MM.1S (cell line): ENCODE data around the gene ZNF175.

ENCODE experiments used
- EZH2 ChIP-seq: fragments of 300-600 bp; sonication (generic); optimal IDR thresholded peaks from 2 replicates; pipeline ENCODE3; 2017; ENCODE audit warnings: low read depth, mild to moderate bottlenecking, antibody characterized with exemption, low read length, mixed read lengths
- TF ChIP-seq, protein P1 (sequence below): fragments of 300-600 bp; sonication (generic); IDR thresholded peaks from 2 replicates; pipeline ENCODE4 v1.5.1; 2016; ENCODE audit warnings: antibody characterized with exemption, low read length, mixed read lengths

DNA sequence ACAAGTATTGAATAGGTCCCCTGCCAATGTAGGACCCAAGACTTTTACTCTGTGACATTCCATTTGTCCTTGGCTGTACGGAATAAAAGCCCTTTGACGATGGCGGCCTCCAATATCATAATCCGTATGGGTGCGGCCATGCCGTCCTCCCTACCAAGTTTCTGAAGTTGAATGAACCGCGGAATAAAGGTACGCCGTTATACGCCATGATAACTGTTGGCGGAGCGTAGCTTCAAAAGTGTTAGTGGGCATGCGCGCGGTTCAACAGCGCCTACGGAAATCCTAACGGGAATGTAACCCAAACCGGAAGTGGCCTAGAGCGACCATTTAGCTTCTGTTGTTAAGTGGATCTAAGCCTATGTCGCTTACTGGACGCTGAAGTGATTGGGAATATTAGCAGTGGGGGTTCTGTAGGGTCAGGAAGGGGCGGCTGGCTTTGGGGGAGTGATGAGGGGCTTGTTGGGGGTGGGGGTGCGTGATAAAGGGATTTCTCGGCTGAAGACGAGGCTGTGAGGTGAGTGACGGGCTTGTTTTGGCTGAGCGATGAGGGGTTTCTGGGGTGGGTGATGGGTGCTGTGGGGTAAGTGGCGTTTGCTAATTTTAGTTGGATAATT is at the start of gene ZNF175:
- no peak for TF ChIP-seq EZH2
- TF ChIP-seq, protein P1, sequence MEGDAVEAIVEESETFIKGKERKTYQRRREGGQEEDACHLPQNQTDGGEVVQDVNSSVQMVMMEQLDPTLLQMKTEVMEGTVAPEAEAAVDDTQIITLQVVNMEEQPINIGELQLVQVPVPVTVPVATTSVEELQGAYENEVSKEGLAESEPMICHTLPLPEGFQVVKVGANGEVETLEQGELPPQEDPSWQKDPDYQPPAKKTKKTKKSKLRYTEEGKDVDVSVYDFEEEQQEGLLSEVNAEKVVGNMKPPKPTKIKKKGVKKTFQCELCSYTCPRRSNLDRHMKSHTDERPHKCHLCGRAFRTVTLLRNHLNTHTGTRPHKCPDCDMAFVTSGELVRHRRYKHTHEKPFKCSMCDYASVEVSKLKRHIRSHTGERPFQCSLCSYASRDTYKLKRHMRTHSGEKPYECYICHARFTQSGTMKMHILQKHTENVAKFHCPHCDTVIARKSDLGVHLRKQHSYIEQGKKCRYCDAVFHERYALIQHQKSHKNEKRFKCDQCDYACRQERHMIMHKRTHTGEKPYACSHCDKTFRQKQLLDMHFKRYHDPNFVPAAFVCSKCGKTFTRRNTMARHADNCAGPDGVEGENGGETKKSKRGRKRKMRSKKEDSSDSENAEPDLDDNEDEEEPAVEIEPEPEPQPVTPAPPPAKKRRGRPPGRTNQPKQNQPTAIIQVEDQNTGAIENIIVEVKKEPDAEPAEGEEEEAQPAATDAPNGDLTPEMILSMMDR = no peak
